NOMO-1 treated with dmso at 0.1 percent for 144 hours (cell line): ENCODE measurements around the gene ANKRD33.

Source experiments
- DNase-seq: peaks from one replicate; lab custom pipeline; 2025; ENCODE audit not compliant: unreplicated experiment; lab: John Stamatoyannopoulos, UW

ANKRD33 gene

DNA sequence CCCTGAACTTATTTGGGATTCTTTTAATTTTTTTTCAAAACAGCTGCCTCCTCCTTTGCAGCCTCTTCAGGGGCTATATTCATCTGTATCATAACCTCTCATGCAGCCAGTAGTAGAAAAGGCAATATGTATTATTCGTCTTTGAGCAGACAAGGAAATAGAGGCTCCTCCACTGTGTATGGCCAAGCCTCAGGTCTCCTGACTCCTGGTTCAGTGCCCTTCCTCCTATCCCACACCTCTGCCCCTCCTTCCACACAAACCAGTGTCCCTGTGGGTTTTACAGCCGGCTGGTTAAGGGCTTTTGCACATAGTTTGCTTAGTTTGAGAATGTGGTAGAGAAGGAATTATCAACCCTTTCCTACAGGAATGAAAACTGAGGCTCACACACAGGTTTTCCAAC is 10.6 kb downstream of the ANKRD33 start:
- no peak for DNase-seq

DNA sequence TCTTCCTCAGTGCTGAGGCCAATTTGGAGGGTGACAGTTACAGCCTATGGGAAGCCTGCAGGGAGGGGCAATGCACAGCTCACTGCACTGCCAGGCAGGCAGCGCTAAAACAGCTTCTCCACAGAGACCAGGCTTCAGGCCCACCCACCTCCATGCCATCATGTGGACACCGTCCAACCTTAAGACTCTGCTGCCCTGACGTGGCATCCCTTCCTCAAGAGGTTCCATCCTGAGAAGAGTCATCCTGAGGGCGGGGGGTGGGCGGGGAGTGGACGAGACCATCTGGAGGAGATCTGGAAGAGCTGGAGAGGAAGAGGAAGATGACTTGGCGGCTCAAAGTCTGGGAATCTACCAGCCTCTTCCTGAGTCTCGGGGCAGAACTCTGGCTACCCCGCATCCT is 11.0 kb downstream of the ANKRD33 start:
- DNase-seq = no peak

DNA sequence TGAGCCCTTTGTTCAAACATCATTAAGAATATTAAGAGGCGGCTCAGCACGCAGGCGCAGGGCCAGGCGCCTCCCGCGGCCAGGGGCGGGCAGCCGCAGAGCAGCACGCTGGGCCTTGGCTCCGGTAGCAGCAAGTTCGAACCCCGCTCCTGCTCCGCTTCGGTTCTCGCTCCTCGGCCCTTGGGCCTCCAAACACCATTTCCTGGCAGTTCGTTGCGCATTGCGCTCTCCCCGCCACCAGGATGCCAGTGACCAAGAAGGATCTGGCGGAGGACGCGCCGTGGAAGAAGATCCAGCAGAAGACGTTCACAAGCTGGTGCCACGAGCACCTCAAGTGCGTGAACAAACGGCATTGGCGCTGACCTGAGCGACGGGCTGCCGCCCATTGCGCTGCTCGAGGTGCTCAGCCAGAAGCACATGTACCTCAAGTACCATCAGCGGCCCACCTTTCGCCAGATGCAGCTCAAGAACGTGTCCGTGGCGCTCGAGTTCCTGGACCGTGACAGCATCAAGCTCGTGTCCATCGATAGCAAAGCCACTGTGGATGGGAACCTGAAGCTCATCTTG is 12.5 kb downstream of the ANKRD33 start:
- DNase-seq = no peak

DNA sequence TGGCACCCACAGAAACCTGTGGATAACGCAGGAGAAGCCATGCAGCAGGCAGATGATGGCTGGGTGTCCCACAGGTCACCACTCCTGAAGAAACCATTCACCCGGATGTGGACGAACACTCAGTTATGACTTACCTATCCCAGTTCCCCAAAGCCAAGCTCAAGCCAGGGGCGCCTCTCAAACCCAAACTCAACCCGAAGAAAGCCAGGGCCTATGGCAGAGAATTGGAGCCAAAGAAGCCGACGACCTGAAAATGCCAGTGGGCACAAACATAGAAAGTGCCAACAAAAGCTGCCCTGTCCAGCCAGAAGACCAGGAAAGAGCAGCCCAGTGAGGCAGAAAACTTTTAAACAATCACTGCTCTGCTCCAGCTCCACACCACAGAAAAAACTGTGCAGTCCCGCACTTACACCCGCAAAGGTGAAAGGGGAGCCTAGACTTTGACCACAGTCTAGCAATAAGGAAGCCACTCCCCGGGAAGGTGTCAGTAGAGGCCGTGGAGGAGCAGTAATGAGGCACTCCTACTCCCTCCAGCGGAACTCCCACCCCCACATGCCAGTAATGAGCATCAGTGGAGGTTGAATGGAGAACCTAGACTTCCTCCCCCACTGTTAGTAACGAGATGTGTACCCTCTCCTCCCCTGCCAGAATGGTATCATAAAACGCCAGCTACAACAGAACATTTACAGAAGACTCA is 13.4 kb downstream of the ANKRD33 start:
- no peak for DNase-seq

DNA sequence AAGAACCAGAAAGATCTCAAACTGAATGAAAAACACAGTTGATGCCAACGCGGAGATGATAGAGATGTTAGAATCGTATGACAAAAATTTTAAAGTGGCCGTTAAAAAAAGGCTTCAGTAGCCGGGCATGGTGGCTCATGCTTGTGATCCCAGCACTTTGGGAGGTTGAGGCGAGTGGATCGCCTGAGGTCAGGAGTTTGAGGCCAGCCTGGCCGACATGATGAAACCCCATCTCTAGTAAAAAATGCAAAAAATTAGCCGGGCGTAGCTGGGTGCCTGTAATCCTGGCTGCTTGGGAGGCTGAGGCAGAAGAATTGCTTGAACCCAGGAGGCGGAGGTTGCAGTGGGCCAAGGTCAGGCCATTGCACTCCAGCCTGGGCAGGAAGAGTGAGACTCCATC is 14.0 kb downstream of the ANKRD33 start:
- DNase-seq = no peak

DNA sequence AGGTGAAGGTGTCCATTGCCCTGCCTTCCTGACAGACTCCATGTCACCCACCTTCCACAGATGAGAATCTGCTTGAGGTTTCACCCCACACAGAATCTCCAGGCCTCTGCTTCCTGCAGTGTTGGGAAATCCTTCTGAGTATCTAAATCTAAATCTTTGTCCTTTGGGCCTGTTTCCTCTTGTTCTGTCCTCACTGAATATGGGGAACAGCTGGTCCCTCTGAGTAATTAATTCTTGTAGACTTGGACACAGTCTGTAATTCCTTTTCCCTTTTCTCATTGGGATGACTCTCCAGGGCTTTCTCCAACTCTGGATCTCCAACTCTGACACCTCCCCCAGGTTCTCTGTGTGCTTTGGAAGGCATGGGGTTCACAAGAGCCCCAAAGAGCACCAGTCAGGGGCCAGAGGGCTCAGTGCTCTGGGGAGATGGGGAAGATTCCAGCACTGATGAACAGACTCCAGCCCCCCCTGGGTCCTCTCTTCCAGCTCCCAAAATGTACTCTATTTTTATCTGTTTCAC is 17.1 kb downstream of the ANKRD33 start:
- DNase-seq = no peak

DNA sequence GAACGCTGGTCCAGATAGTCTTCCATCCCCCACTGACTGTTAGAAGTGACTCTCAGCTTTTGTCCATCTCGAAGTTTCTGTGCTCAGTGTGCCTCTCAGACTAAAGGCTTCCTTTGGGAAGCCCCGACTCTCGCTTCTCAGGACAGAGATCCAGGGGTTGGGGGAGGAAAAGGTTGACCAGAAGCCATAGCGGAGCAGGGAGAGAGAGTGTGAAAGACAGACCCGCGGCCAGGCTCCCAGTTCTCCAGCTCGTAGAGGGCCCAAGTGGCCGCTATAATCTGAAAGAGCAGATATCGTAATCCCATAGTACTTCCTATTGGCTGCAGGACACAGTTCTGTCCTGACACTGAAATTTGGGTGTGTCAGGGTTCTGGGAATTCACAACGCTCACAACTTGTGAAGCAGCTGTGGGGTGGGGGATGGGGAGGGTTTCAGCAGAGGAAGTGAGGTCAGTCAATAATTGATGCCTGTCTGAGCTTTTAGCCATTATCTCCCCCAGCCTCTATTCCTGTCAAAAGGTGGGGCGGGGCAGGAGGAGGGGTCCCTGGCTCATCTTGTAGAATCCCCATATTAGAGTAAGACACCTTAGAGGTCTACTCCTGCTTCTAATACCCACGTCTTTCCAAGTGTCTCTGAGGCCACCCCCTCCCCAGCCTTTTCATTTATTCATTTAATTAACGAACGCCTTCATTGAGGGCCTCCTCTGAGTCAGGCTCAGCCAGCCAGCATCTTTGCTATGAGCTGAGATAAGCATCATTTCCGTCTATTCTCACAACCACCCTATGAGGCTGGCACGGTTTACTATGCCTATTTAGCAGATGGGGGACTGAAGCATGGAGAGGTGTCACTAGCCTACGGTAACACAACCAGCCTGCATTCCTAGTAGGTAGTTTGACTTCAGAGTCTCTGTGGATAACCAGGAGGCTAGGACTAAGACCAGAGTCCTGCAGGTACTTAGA is 17.8 kb downstream of the ANKRD33 start:
- DNase-seq = no peak

DNA sequence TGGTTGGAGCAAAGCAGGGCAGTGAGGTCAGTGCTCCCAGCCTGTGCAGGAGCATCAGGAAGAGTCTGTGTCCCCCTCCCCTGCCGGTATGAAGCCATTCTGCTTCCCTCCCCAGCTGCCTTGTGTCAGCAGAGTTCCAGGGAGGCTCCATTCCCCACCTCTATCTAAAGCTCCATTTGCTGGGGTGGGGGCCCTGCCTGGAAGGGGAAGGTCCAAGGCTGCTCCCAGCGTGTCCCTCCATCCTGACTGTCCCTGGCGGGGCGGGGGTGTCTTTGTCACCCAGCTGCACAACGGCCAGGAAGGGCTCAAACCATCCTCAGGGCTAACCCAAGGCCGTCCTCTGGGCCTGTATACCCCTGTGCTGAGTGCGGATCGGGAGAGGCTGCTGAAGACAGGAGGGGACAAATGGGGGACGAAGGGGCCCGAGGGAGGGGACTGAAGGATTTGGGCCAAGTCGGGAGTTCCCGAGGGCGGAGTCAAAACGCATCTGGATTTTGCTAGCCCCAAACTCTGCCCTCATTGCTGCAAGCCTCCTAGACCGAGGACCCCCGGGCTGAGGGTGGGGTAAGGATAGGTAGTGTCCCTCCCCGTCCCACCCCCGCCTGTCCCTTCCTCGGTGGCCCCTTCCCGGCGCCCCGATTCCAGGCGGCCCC is 18.7 kb downstream of the ANKRD33 start:
- no peak for DNase-seq

DNA sequence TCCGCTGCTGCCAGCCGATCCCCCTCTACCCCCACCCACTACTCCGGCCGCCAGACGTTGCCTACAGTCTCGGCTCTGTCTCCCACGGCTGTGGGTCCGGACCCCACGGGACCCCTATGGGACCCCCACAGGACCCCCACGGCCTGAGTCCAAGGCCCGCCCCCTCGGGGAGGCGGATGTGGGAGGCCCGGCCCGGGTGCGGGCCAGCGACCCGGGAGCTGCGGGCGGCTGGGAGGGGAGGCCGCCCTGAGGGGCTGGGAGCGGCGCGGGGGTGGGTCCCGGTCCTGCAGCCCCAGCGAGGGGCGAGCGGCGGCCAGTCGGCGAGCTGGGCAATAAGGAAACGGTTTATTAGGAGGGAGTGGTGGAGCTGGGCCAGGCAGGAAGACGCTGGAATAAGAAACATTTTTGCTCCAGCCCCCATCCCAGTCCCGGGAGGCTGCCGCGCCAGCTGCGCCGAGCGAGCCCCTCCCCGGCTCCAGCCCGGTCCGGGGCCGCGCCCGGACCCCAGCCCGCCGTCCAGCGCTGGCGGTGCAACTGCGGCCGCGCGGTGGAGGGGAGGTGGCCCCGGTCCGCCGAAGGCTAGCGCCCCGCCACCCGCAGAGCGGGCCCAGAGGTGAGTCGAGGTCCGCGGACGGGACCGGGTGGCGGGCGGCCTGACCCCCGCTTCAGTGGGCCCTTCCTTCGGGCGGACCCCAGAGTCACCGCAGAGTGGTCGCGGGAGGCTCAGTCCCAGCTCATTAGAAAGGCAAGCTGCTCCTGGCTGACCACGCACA is 19.4 kb downstream of the ANKRD33 start, which contains the start of gene ACVRL1:
Gene ACVRL1, plus strand, starts transcription at position 422 of the 773 bp plus-strand sequence. CDS start 4,971 bp downstream, outside the sequence.
- DNase-seq = no peak

DNA sequence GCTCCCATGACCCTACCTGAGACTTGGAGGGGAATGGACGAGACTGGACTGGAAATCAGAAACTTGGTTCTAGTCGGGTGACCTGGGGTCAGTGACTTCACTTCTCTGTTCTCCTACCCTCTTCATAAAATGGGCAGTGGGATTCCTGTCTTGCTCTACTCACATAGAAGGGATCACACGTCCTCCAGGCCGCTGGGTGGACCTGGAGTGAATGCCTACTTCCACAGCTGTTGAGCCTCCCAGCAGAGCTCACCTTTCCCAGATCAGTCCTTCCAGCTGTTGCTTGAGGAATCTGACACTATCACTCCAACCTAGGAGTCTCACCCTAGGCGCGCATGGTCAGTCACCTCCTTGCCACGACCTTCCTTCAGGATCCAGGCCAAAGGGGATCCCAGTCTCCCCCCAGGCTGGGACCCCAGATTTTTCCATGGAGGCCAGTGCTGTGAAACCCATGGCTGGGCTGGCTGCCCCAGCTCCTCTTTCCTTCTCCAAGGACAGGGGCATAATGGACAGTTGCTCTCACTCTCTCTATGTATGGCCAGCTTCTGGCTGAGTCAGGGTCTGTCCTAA is 20.0 kb downstream of the ANKRD33 start:
- DNase-seq = no peak

DNA sequence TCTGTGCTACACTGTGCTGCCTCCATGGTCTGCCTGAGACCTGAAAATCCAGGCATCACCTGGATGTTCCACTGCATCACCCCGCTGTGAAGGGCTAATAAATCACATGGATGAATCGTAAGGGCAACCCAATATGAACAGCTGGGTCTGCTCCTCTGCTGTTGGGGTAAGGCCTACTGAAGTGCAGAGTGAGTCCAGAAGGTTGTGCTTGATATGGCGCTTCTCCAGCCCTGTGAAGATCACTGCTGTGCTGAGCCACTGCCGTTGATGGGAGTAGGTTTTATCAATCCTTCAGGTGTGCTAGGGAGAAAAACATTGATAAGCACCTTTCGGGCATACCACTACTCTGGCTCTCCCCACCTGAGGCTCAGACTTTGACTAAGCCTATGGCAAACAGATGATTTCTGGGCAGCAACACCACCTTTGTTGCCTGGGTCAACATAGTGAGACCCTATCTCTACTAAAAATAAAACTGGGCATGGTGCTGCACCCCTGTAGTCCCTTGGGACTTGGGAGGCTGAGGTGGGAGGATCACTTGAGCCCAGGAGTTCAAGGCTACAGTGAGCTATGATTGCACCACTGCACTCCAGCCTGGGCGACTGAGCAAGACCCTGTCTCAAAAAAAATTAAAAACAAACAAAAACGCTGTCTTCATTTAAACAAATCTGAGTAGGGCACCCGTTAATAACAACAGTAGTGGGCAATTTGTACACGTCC is 21.1 kb downstream of the ANKRD33 start:
- no peak for DNase-seq

DNA sequence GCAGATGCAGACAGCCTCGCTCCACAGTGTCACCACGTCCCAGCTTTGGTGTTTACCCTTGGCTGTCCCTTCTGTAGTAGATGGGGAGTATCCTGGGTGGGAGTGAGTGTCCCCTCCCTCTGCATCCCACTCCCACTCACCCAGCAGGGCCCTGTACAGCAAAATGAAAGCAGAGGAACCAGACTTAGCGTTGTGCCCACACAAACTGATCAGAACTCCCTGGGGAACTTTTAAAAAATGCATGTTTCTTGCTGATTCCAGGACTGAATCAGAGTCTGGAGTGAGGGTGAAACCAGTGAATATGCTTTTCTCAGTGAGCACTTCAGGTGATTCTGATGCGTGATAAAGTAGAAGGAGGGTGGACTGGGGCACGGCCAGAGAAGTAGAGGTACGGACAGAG is 22.3 kb downstream of the ANKRD33 start:
- no peak for DNase-seq

DNA sequence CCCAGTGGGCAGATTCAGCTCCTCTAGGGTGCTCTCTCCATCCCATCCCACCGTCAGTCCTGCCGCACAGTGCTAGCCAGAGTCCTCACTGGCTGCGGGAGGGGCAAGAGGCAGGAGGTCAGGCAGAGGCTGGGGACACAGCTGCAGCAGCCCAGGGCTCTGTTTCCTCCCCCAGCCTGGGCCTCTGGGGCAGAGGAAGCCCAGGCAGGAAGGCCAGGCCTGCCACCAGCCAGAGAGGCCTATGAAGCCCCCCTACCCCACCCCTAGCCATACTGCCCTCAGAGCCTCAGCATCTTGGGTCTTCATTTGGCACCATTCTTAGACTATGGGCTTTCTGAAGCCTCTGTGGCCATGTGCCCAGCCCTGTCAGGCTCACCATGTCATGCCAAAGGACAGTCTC is 22.8 kb downstream of the ANKRD33 start:
- no peak for DNase-seq

DNA sequence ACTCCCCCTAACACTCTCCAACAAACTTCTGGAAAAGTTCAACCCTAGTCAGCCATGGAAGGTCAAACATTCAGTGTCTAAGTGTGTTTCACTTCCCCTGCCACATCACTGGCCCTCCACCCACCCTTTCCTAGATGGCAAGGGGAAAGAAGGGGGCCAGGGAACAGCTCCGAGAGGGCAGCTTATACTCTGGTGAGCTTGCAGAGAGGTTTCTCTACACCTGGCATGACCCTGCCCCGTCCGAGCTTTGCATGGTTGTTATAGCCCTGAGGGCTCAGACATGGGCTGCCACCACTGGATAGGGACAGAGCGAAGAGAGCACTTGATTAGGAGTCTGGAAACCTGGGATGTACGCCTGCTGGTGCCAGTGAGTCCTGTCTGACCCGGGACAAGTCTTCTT is 23.4 kb downstream of the ANKRD33 start:
- DNase-seq = no peak

DNA sequence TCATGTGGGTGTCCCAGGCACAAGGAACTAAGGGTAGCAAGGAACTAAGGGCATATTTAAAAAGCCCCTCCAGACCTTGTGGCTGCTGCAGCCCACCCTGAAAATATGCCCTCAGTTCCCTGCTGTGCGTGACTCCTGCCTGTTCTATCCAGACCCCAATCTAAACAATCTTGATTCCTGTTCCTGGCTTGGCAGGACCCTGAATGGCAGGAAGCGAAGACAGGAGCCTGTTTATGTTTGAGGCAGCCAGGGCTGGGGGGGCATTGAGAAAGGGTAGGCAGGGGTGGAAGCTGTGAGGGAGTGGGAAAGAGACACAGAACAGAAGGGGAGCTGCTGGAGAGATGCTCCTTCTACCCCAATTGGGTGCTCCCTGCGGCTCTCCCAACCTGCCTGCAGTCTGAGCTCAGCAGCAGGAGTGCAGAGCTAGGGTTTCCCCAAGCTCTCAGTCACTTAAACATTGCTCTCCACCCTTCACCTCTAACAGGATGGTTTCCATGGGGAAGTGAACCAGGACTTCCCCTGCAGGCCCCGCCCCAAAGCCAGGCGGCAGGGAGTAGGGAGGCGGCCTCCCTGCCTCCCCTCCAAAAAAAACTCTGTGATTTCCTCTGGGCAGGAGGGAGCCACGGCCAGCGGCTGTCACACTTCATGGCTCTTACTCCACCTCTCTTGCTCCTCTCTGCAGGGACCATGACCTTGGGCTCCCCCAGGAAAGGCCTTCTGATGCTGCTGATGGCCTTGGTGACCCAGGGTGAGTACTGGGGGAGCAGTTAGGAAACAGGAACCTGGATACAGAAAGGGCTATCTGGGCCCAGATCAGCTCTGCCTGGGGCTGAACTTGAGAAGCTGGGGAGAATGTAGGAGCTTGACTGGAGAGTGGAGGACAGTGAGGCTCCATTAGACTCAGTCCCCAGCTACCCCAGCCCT is 24.1 kb downstream of the ANKRD33 start:
- no peak for DNase-seq

DNA sequence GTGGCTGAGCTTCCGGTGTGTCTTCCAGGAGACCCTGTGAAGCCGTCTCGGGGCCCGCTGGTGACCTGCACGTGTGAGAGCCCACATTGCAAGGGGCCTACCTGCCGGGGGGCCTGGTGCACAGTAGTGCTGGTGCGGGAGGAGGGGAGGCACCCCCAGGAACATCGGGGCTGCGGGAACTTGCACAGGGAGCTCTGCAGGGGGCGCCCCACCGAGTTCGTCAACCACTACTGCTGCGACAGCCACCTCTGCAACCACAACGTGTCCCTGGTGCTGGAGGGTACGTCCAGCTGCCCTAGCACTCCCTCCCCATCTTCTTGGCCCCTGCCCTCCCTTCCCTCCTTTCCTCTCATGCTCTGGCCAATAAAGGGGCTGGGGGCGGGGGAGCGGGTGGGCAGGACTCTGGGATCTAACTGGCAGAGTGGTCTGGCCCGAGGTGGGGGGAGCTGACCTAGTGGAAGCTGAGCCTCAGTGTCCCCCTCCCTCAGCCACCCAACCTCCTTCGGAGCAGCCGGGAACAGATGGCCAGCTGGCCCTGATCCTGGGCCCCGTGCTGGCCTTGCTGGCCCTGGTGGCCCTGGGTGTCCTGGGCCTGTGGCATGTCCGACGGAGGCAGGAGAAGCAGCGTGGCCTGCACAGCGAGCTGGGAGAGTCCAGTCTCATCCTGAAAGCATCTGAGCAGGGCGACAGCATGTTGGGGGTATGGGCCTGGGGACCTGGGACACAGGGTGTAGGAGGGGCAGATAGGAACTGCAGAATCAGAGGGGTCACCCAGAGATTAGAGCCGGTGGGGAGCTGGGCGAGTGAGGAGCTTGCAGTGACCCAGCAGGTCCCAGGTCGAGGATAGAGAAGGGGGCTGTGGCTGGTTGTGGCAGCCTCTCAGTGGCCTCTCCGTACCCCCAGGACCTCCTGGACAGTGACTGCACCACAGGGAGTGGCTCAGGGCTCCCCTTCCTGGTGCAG is 25.4 kb downstream of the ANKRD33 start:
- no peak for DNase-seq
